OCI-M1 (cell line): Measurements from ENCODE around the gene CDCP2.
A peak's percentile ranks its signal among the peaks of the same experiment; 100 is the strongest.

ENCODE experiments used
- DNase-seq: peaks from one replicate; lab custom pipeline; 2025; lab: John Stamatoyannopoulos, UW

The CDCP2 gene

GRCh38 chr1:54152696-54153095 lies at the start of gene CDCP2:
TSS of gene CDCP2 (minus strand) at chr1:54153000. CDS start at chr1:54152922, 78 bp downstream.
- no peak for DNase-seq

GRCh38 chr1:54200519-54200997 lies 47.8 kb upstream of the CDCP2 start:
- peak; percentile 47 for DNase-seq

GRCh38 chr1:54199765-54200518 lies 47.1 kb upstream of the CDCP2 start, which contains the start of the genes CYB5RL and MRPL37:
TSS of gene CYB5RL (minus strand) at chr1:54200030. CDS start at chr1:54195616, 4,414 bp downstream.
TSS of gene MRPL37 (plus strand) at chr1:54200167. CDS start at chr1:54200244, 77 bp downstream.
- peak; percentile 97 for DNase-seq

- peak; percentile 39 for DNase-seq
Observed at GRCh38 chr1:54199151-54199764, 46.5 kb upstream of the CDCP2 start.

- no peak for DNase-seq
Observed at GRCh38 chr1:54193453-54193852, 40.7 kb upstream of the CDCP2 start.

GRCh38 chr1:54191525-54191924 lies 38.7 kb upstream of the CDCP2 start:
- no peak for DNase-seq

GRCh38 chr1:54190526-54190925 lies 37.7 kb upstream of the CDCP2 start:
- DNase-seq = no peak

- DNase-seq = no peak
Observed at GRCh38 chr1:54188291-54188690, 35.5 kb upstream of the CDCP2 start.

- DNase-seq = no peak
Observed at GRCh38 chr1:54186056-54186455, 33.3 kb upstream of the CDCP2 start.

GRCh38 chr1:54180701-54181360 lies 28.0 kb upstream of the CDCP2 start:
- no peak for DNase-seq

GRCh38 chr1:54178296-54179070 lies 25.7 kb upstream of the CDCP2 start:
- DNase-seq = no peak

GRCh38 chr1:54177726-54178125 lies 24.9 kb upstream of the CDCP2 start:
- no peak for DNase-seq

- no peak for DNase-seq
Observed at GRCh38 chr1:54176621-54177327, 24.0 kb upstream of the CDCP2 start.

- DNase-seq = no peak
Observed at GRCh38 chr1:54174106-54174505, 21.3 kb upstream of the CDCP2 start.

- DNase-seq = no peak
Observed at GRCh38 chr1:54173681-54174080, 20.9 kb upstream of the CDCP2 start.

GRCh38 chr1:54172614-54173599 lies 20.1 kb upstream of the CDCP2 start:
- no peak for DNase-seq

- no peak for DNase-seq
Observed at GRCh38 chr1:54171606-54172005, 18.8 kb upstream of the CDCP2 start.

- DNase-seq = no peak
Observed at GRCh38 chr1:54171016-54171415, 18.2 kb upstream of the CDCP2 start.

GRCh38 chr1:54169068-54169467 lies 16.3 kb upstream of the CDCP2 start:
- DNase-seq = no peak
